HG03103 (cell line): ENCODE measurements around the gene ATAD2B.
"Not testable (repeated sequence)": the region's sequence is repeated elsewhere in the genome, so short reads cannot be mapped to it uniquely, and the experiment has no call there.

Source experiments
- ATAC-seq: cut with Tn5 transposase; IDR thresholded peaks from one replicate; pipeline ENCODE4 v1.9.1; 2021; ENCODE audit warnings: low read depth; ENCODE audit not compliant: unreplicated experiment

ATAD2B gene

DNA sequence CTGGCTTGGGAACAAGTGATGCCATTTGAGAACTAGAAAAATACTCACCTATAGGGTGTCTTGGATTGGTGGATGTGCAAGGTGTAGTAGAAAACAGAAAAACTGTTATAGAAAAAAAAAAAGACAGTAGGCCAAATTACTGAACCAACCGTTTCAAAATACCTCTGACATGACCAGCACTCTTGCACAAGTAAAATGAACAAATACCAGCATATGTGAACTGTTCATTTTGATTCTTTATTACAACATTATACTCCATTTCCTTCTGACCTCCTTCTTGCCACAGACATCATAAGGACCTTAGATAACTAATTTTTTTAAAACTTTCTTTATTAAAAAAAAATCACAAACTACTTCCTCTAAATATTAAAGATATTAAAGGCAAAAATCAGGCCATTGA, 125.5 kb downstream of the ATAD2B start:
- ATAC-seq = no peak

DNA sequence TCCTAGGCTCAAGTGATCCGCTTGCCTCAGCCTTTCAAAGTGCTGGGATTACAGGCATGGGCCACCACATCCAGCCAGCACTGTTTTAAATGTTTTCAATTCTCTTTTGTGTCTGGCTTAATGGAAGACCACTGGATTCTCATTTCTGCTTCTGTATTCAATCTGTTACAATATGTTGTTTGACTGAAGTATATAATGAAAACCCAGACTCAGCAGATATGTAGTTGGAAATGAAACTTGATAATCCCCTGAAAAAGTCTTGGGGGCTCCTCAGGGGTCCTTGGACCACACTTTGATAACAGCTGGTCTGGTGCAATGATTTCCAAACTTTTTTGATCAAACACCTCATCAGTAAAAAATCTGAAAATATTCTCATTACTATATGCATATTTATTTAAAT, 132.7 kb downstream of the ATAD2B start:
- ATAC-seq = no peak

DNA sequence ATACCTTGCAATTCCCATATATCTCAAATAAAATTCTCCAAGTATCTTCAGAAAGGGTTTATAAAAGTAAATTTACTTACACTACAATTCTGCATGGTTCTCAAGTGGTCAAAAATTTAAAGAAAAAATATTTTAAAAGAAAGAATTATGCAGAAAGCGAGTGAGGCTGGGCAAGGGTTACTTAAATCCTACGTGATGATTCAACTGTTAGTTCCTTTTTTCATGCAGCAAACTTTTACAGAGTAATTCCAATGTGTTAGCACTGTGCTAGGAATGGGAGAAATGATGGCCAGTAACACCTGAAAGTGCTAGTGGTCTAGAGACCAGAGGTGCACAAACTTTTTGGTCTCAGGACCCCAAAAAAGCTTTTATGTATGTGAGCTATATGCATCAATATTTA, 133.4 kb downstream of the ATAD2B start:
- no peak for ATAC-seq

DNA sequence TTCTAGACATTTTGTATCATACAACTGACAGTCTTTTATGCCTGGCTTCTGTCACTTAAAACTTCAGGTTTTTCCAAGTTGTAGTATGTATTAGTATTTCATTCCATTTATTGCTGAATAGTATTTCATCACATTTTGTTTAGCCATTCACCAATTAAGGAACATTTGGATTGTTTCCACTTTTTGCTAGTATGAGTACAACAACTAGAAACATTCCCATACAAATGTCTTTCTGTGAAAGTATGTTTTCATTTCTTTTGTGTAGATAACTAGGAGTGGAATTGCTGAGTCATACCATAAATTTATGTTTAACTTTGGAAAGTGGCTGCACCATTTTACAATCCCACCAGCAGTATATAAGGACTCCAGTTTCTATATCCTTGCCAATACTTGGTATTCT, 135.9 kb downstream of the ATAD2B start:
- no peak for ATAC-seq

DNA sequence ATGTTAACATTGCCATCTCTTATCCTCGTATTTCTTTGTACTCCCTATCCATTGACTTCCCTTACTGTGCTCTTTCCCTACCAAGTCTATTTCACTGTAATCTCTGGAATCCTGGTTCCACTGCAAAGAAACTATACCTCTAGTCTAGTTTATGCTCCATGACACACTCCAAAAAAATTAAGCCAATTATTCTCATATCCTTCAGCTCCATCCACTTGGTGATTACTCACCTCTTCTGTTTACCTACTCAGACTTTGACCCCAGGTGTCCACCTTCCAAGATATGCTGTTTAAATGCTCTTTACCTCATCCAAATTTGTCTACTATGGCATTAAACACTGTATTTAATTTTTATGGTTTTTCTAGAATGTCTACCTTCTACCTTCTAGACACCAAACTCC, 137.9 kb downstream of the ATAD2B start:
- ATAC-seq = no peak

DNA sequence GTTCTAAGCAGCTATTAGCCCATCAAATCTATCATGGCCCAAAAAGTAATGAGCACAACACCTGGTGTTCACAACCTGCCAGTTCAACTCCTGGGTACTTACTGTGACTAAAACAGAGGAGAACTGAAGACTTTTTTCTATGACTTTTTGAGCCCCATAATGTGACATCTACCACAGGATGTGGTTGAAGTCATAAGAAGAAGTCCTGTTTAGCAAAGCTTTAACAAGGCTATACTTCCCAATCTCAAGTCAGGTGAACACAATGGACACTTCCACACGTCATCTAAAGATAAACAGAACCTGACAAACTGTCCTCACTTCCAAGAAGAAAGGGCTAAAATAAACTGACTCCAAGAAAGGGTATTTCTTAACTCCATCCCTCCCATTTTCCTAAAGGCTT, 138.8 kb downstream of the ATAD2B start:
- ATAC-seq = peak; percentile 89

DNA sequence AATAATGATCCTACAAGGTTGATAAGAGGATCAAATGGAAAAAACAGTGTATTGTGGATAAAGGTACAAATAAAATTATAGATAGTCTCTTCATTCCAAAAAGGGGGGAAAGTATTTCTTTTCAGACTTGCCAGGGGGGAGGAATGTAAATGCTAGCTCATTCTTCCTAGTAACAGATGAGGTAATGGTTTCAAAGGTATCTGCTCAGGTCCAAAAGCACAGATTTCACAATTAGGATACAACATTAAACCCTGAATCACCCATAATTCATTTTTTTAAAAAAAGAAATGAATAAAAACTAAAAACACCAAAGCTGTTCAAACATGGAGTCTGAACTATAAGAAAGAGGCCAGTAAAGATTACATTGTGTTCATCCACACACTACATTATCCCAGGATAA, 142.0 kb downstream of the ATAD2B start:
- ATAC-seq = no peak

DNA sequence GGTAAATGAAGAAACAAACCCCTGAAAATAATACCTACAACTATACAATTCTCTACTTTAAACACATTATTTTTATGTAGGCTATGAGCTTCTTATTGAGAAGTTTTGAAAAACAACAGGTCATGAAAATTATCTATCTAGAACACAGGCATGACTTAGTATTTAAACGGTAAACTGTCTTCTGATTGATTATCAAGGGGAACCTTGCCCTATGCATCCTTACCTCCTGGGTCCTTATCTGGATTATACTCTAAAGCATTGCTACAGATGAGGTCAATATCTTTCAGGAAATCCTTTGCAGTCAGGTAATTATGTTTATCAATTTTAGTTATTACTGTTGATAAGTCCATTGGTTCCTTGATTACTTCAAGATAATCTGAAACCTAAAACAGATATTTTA, 144.3 kb downstream of the ATAD2B start:
- no peak for ATAC-seq

DNA sequence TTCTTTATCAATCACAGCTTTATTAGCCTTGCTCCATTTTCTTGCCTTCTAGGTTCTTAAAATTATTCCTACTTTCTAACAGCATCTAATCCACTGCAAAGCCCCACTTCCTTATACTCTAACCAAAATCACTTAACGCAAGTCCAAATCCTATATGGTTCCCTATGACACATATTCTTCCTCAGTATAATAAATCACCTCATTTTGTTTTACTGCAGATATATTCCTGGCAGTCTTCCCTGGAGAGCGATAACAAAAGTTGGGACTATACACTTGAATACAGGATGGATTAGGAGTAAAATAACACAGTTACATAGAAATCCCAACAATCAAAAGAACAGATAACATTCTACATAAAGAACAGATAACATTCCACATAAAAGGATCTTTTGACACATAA, 144.8 kb downstream of the ATAD2B start:
- no peak for ATAC-seq

DNA sequence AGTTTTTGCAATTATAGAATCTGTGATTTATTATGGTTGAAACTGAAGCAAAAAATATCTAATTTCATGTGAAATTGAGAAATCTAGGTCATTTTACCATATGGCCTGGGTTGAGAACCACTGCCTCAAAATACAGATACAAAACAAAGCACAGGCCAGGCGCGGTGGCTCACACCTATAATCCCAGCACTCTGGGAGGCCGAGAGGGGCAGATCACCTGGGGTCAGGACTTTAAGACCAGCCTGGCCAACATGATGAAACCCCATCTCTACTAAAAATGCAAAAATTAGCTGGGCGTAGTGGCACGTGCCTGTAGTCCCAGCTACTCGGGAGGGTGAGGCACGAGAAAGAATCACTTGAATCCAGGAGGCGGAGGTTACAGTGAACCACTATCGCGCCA, 146.5 kb downstream of the ATAD2B start:
- not testable (repeated sequence) for ATAC-seq

DNA sequence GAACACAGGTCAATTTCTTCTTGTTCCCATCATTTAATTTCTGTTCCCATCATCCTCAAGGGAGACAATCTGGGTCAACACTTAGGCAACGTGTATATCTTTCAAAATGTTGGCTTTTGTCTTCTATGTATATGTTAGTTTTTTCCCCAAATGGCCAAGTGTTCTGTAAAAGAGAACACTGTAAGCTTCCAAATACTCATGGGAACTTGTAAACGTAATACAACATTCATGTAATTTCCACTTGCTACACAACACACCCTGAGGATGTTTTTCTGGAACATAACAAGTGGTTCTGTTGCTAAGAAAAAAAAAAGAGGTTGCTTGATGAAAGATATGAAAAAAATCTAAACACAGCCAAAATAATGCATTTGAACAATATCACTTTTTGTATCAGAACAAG, 149.1 kb downstream of the ATAD2B start:
- ATAC-seq = no peak

DNA sequence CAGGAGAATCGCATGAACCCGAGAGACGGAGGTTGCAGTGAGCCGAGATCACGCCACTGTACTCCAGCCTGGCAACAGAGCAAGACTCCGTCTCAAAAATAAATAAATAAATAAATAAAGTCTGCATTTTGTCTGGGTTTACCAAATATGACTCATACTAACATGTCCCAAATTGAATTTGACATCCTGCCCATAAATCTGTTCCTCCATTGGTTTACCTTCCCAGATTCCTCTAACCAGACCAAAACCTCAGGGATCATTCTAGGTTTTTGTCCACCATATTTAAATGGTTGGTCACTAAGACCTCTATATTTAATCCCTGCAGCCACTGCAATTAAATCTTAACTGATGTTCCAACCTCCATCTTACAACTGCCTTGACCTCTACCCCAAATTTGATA, 150.9 kb downstream of the ATAD2B start:
- ATAC-seq = no peak

DNA sequence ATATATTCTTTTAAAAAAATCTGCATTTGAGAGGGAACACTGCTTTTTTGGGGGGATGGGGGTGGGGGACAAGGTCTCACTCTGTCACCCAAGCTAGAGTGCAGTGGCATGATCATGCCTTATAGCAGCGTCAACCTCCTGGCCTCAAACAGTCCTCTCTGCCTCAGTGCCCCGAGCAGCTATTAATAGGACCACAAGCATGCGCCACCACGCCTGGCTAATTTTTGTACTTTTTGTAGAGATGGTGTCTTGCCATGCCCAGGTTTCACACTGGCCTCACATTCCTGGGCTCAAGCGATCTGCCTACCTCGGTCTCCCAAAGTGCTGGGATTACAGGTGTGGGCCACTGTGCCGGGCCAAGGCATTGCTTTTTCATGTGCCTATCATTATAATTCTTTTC, 154.2 kb downstream of the ATAD2B start:
- no peak for ATAC-seq

DNA sequence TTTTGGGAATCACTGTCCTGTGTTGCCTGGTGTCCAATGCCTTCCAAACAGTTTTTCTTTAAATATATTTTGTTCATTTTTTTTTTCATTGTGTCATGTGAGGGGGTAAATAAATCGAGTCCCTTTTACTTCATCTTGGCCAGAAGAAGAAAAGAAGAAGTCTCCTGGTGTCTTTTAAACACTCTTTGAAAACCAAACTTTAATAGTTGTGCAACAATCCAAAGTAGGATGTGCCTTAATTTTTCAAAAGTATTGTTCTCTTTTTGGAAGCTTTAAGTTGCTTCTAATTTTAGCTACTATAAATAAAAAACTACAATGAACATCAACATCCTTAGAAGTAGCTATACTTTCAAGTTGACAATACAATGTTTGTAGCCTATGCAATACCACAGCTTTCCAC, 154.9 kb downstream of the ATAD2B start:
- ATAC-seq = no peak

DNA sequence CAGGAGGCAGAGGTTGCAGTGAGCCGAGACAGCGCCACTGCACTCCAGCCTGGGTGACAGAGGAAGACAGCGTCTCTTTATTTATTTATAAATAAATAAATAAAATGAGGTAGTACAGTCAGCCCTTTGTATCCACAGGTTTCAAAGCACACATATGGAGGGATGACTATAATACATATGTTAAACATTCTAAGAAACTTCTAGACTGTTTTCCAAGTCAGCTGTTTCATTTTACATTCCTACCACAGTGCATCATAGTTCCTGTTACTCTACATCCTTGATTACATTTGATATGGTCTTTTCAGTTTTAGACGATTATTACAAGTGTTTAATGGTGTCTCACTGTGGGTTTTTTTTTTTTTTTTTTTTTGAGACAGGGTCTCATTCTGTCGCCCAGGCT, 157.6 kb downstream of the ATAD2B start:
- no peak for ATAC-seq

DNA sequence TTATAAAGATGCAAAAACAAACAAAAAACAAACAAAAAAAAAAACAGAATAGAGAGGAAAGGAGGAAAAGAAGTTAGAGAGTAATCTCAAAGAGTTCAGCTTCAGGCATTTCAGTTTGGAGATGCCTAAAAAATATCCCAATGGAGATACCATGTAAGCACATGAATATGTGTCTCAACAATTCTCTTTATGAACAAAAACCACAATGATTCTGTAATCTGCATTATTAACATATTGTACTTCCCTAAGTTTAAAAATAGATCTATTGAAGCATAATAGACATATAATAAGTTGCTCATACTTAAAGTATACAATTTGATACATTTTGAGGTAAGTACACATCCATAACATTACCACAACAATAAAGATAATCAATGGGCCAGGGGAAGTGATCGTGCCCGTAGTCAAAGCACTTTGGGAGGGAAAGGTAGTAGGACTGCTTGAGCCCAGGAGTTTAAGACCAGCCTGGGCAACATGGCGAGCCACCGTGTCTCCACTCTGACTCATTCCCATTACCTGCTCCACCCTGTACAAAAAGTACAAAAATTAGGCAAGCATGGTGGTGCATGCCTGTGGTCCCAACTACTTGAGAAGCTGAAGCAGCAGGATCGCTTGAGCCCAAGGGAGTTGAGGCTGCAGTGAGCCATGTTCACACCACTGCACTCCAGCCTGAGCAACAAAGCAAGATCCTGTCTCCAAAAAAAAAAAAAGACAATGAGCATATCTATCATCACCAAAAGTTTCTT, 158.9 kb downstream of the ATAD2B start:
- ATAC-seq = no peak

DNA sequence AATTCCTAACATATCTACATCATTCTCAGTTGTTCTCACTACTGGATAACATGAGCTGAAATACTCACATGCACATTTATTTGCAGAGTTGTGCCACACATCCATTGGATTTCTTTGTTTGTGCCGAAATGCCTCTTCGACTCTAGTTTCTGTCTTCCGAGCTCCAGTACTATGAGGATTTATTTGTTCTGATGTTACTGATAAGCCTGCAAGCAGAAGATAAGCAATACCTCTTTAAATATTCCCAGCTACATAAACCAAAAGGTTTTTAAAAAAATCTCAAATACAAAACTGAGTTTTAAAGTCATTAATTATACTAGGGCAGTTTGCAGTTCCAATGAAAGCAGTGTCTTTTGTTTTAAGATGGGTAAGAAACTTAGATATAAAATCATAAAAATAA, 164.8 kb downstream of the ATAD2B start:
- no peak for ATAC-seq

DNA sequence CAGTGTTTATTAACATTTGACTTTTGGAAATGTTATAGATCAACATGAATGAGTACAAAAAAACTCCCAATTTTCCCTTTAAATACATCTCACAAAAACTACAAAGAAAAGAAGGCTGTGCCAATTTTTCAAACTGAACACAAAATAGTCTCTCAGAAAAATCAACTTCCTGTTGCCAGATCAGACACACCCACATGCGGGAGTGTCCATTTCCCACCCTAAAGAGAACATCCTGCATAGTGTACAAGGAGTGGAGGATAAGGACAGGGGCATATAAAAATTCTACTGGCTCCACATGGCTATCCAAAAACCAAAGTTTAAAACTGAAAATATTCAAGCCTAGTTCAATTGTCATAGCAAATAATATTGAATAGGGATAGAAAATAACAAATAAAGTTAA, 165.3 kb downstream of the ATAD2B start:
- ATAC-seq = no peak

DNA sequence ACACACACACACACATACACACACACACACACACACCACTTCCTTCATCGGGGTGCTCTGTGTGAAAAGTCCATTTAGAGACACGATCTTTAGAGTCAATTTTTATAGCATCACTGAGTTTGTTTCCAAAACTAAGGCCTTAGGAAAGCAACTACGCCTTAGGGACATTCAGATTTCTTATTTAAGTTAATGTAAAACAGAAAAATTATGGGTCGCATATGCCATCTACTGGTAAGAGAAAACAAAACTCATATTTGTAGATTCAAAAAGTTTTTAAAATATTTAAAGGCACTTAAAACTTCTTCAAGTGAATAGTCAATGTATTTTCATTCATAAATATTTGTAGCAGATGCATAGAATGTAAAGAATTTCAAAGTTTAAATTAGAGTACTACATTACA, 166.2 kb downstream of the ATAD2B start:
- ATAC-seq = no peak

DNA sequence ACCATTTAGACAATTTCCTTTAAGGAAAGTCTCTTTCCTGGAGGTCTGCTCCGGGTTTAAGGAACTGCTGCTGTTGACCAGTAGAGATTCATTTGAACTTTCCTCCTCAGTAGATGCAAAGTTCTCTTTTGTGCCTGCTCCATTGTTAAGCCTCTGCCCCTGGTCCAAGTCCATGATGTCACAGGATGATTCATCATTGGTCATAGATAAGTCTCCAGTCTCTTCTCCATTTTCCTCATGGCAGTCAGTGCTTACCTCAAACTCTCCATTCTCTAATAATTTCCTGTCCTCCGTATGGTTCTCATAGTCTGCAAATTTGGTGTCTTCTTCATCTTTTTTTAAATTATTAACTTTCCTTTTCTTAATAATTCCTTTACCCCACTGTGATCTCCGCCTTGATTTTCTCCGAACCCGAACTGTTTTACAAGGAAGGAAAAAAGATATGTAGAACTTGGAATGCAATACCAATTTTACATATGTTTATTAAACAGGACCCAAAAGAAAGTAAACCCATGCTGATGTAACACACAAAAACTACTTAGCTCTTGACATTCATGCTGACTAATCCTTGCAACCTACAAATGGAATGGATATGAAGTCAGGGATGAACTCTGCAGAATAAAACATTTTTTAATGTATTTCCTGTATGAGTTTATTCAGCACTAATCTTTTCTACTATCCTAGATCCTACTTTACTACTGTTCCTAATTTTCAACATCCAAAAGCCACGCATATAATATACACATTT, 169.1 kb downstream of the ATAD2B start:
- ATAC-seq = no peak

DNA sequence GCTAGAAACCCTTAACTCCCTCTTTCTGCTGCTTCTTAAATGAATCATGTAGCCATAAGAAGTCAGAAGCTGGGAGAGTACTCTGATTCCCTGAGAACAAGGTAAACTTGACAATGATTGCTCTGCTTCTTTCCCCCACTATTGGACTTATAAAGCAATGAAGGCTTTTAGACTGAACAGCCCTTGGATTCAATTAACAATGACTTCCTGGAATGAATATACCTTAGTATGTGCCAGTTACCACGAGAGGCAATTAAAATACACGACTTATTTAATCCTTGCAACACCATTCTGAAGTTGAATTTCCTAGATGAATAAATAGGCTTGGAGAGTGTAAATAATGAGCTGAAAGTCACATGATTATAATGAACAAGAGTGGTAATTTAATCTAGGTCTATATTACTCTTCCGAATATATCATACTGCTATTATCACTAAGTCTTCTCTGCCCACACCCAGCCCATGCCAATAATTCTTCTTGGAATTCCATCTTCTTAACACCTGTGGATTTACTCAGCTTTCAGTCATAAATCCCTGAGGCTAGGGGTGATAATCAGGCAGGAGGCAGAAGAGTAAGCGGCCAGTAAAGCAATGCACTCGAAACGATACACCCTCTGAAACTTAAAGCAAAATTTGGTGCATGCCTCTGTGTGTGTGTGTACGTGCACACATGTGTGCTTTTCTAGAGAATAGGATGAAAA, 170.2 kb downstream of the ATAD2B start:
- ATAC-seq = no peak

DNA sequence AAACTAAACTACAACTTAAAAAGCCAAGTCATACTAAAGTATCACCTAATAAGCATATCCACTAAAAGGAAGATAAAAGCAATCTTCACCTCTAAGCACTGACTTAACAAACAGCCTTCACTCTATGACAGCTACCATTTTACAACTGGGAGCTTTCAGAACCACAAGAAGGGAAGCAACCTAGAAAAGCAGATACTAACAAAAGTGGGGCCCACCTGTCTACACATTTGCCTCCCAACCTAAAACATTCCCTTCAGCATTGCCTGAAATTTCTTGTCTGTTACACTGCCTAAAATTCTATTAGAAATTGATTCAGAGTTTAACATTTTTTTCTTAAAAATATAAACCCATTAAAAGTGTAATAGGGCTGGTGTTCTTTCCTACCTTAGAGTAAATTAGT, 172.0 kb downstream of the ATAD2B start:
- no peak for ATAC-seq
